GM04503 (cell line): Measurements from ENCODE around the gene SAMD7.
A peak's percentile ranks its signal among the peaks of the same experiment; 100 is the strongest.

ENCODE experiments used
- DNase-seq: peaks from one replicate; pipeline ENCODE4 v3.0.0-alpha.2; 2012; ENCODE audit warnings: low read depth

SAMD7 gene

GRCh38 chr3:169907944-169908343, 3.4 kb upstream of the SAMD7 start:
- no peak for DNase-seq

GRCh38 chr3:169913323-169913722, 2.0 kb downstream of the SAMD7 start:
- no peak for DNase-seq

- peak; percentile 9 for DNase-seq
These were observed 2.9 kb downstream of the SAMD7 start for GRCh38 chr3:169914321-169914720.

GRCh38 chr3:169923189-169923588, 11.8 kb downstream of the SAMD7 start:
- no peak for DNase-seq

- DNase-seq: no peak
These were observed 12.5 kb downstream of the SAMD7 start for GRCh38 chr3:169923831-169924230.

GRCh38 chr3:169929830-169930519, 18.6 kb downstream of the SAMD7 start:
- DNase-seq: no peak

- no peak for DNase-seq
These were observed 19.5 kb downstream of the SAMD7 start for GRCh38 chr3:169930843-169931242.

GRCh38 chr3:169931747-169932520, 20.6 kb downstream of the SAMD7 start:
- DNase-seq: no peak

- no peak for DNase-seq
These were observed 27.9 kb downstream of the SAMD7 start for GRCh38 chr3:169939320-169939719.

- no peak for DNase-seq
These were observed 28.4 kb downstream of the SAMD7 start for GRCh38 chr3:169939751-169940150.

GRCh38 chr3:169940470-169941181, 29.3 kb downstream of the SAMD7 start:
- DNase-seq: no peak

GRCh38 chr3:169945313-169945712, 33.9 kb downstream of the SAMD7 start:
- DNase-seq: no peak

GRCh38 chr3:169946336-169946735, 35.0 kb downstream of the SAMD7 start:
- no peak for DNase-seq

GRCh38 chr3:169948559-169949448, 37.4 kb downstream of the SAMD7 start:
- no peak for DNase-seq

GRCh38 chr3:169952045-169952444, 40.7 kb downstream of the SAMD7 start:
- DNase-seq: no peak

- no peak for DNase-seq
These were observed 42.2 kb downstream of the SAMD7 start for GRCh38 chr3:169953462-169954141.

GRCh38 chr3:169954142-169954756, 42.9 kb downstream of the SAMD7 start:
- DNase-seq: no peak

- DNase-seq: no peak
These were observed 44.0 kb downstream of the SAMD7 start for GRCh38 chr3:169955406-169955805.

GRCh38 chr3:169964176-169964575, 52.8 kb downstream of the SAMD7 start:
- DNase-seq: no peak

GRCh38 chr3:169965562-169966427, 54.4 kb downstream of the SAMD7 start:
- DNase-seq: no peak
